Activated CD8-positive, alpha-beta memory T cell treated with anti-CD3 and anti-CD28 coated beads for 36 hours (primary cell): ENCODE results near the gene MBD3L1. TPM values are rescaled to one million over a fixed set of nuclear protein-coding genes. Genes with fewer than 3 reads are reported as not detected.

Source experiments
- CTCF ChIA-PET: fragments of 350-600 bp; sonication (Branson Sonifier 250); formaldehyde crosslinking; loops from one replicate; lab custom pipeline; 2021; ENCODE audit warnings: antibody characterized with exemption; lab: Charles Lee
- POLR2A ChIA-PET: fragments of 350-600 bp; sonication (Branson Sonifier 250); formaldehyde crosslinking; loops from one replicate; lab custom pipeline; 2021; ENCODE audit warnings: antibody characterized with exemption; lab: Charles Lee
- total RNA-seq, 2 experiments: library from RNA; stranded (reverse); gene quantifications; one replicate each; pipeline ENCODE4 v1.2.3, GENCODE V29; 2021

MBD3L1 gene
- total RNA-seq, result not detected

GRCh38 chr19:8832132-8833021 lies at the start of gene MBD3L1, which contains the start of gene ZNF558:
MBD3L1 (plus strand) TSS chr19:8832377; CDS start chr19:8842679, 10,302 bp downstream.
ZNF558 (minus strand) TSS chr19:8832304; CDS start chr19:8822659, 9,645 bp downstream.
- ChIA-PET POLR2A (no interaction called here), CTCF (interaction anchor here (0.6 to 1.0 kb wide), 2 partner anchors 217 to 913 kb away, joined by 3 to 5 read pairs; no protein-coding TSS in a partner anchor)

GRCh38 chr19:8794823-8795222 lies 37.4 kb upstream of the MBD3L1 start:
- CTCF ChIA-PET, result no interaction called here
- POLR2A ChIA-PET, result no interaction called here

- POLR2A ChIA-PET, result no interaction called here
- CTCF ChIA-PET, result no interaction called here
These were observed 25.5 kb upstream of the MBD3L1 start for GRCh38 chr19:8806661-8807060.

GRCh38 chr19:8811315-8812172 lies 20.6 kb upstream of the MBD3L1 start:
- ChIA-PET CTCF (no interaction called here), POLR2A (no interaction called here)

- ChIA-PET POLR2A (no interaction called here), CTCF (no interaction called here)
These were observed 18.0 kb upstream of the MBD3L1 start for GRCh38 chr19:8814176-8814575.

- ChIA-PET CTCF (no interaction called here), POLR2A (no interaction called here)
These were observed 16.4 kb upstream of the MBD3L1 start for GRCh38 chr19:8815780-8816179.

- ChIA-PET POLR2A (no interaction called here), CTCF (no interaction called here)
These were observed 11.9 kb upstream of the MBD3L1 start for GRCh38 chr19:8820234-8820633.

GRCh38 chr19:8821748-8822241 lies 10.4 kb upstream of the MBD3L1 start:
- POLR2A ChIA-PET, result no interaction called here

GRCh38 chr19:8826371-8826770 lies 5.8 kb upstream of the MBD3L1 start:
- CTCF ChIA-PET, result interaction anchor here (0.5 kb wide), 1 partner anchor 293 kb away, joined by 3 read pairs; no protein-coding TSS in a partner anchor
- POLR2A ChIA-PET, result no interaction called here

More at GRCh38 chr19:8821748-8822241, 10.4 kb upstream of the MBD3L1 start:
- CTCF ChIA-PET, result no interaction called here

GRCh38 chr19:8827277-8827676 lies 4.9 kb upstream of the MBD3L1 start:
- ChIA-PET POLR2A (no interaction called here), CTCF (no interaction called here)

GRCh38 chr19:8831373-8831772 lies 804 bp upstream of the MBD3L1 start:
- POLR2A ChIA-PET, result interaction anchor here (0.5 to 0.7 kb wide), 3 partner anchors 153 to 575 kb away, joined by 3 to 5 read pairs (median 4); no protein-coding TSS in a partner anchor
- CTCF ChIA-PET, result interaction anchor here (0.6 kb wide), 1 partner anchor 912 kb away, joined by 5 read pairs; no protein-coding TSS in a partner anchor

GRCh38 chr19:8831832-8832131 lies 395 bp upstream of the MBD3L1 start:
- CTCF ChIA-PET, result interaction anchor here (0.6 kb wide), 1 partner anchor 913 kb away, joined by 5 read pairs; no protein-coding TSS in a partner anchor
- POLR2A ChIA-PET, result no interaction called here

- ChIA-PET CTCF (no interaction called here), POLR2A (no interaction called here)
These were observed 3.3 kb downstream of the MBD3L1 start for GRCh38 chr19:8835446-8835845.

- POLR2A ChIA-PET, result no interaction called here
These were observed 3.7 kb downstream of the MBD3L1 start for GRCh38 chr19:8835877-8836276.

GRCh38 chr19:8840708-8841107 lies 8.5 kb downstream of the MBD3L1 start:
- ChIA-PET POLR2A (no interaction called here), CTCF (no interaction called here)

More at GRCh38 chr19:8835877-8836276, 3.7 kb downstream of the MBD3L1 start:
- CTCF ChIA-PET, result no interaction called here

GRCh38 chr19:8846819-8847218 lies 14.6 kb downstream of the MBD3L1 start:
- ChIA-PET CTCF (no interaction called here), POLR2A (no interaction called here)

- ChIA-PET POLR2A (interaction anchor here (0.5 kb wide), 1 partner anchor 9 kb away, joined by 3 read pairs; no protein-coding TSS in a partner anchor), CTCF (no interaction called here)
These were observed 17.1 kb downstream of the MBD3L1 start for GRCh38 chr19:8849232-8849631.

GRCh38 chr19:8850488-8850887 lies 18.3 kb downstream of the MBD3L1 start:
- ChIA-PET CTCF (no interaction called here), POLR2A (no interaction called here)

- POLR2A ChIA-PET, result interaction anchor here (0.6 kb wide), 1 partner anchor 9 kb away, joined by 3 read pairs; no protein-coding TSS in a partner anchor
- CTCF ChIA-PET, result no interaction called here
These were observed 26.1 kb downstream of the MBD3L1 start for GRCh38 chr19:8858260-8858659.

- CTCF ChIA-PET, result no interaction called here
- POLR2A ChIA-PET, result no interaction called here
These were observed 34.2 kb downstream of the MBD3L1 start for GRCh38 chr19:8866344-8866743.
